Left lung (tissue), 10 donors: ENCODE data around the gene CA10. TPM values are rescaled to one million over a fixed set of nuclear protein-coding genes. Genes with fewer than 3 reads are reported as not detected.
A peak's percentile ranks its signal among the peaks of the same experiment; 100 is the strongest.

Experiments used
- ATAC-seq: fragments of 200-7000 bp; cut with Tn5 transposase; one replicate; pipeline ENCODE4 v1.9.1; 2020; ENCODE audit warnings: moderate library complexity
- DNase-seq, 4 donors: peaks; one replicate each; pipeline ENCODE4 v3.0.0-alpha.2; 2013 to 2020
- H3K27ac ChIP-seq, 2 donors: fragments of 200-600 bp; sonication (generic) in 1 of 2; one replicate each; pipeline versions ENCODE4 v1.5.0 to v1.8.0; 2020 to 2021
- H3K27me3 ChIP-seq, 2 donors: fragments of 200-600 bp; sonication (generic) in 1 of 2; one replicate each; pipeline versions ENCODE4 v1.5.0 to v1.8.0; 2020 to 2021
- H3K36me3 ChIP-seq, 2 donors: fragments of 200-600 bp; sonication (generic) in 1 of 2; one replicate each; pipeline versions ENCODE4 v1.5.0 to v1.8.0; 2020 to 2021
- H3K4me1 ChIP-seq, 2 donors: fragments of 200-600 bp; one replicate each; pipeline ENCODE4 v1.8.0; 2021
- H3K4me3 ChIP-seq, 2 donors: fragments of 200-600 bp; sonication (generic) in 1 of 2; one replicate each; pipeline versions ENCODE4 v1.5.0 to v1.8.0; 2020 to 2021; ENCODE audit warnings: mild to moderate bottlenecking in 1 of 2
- H3K9me3 ChIP-seq, 2 donors: fragments of 200-600 bp; sonication (generic) in 1 of 2; one replicate each; pipeline versions ENCODE4 v1.5.0 to v1.8.0; 2020 to 2021
- intact Hi-C, 2 donors: fragments of 100-400 bp; cut with DNase I; formaldehyde crosslinking; loops; one replicate each; pipeline versions ENCODE4 v1.11.2 to v1.14.2; 2022
- polyA plus RNA-seq, 6 donors: library from polyadenylated mRNA; unstranded; fragments of 120-200 nt; gene quantifications; one replicate each; pipeline ENCODE4 v1.2.1, GENCODE V29; 2013; ENCODE audit not compliant: insufficient read length in 6 of 6
- total RNA-seq, 2 donors: library from RNA; stranded (reverse); fragmentation: NEBNext Ultra II Directional; extraction: Animal tissue kit (Norgen Biotek cat#: 25700); gene quantifications; one replicate each; pipeline ENCODE4 v1.2.1, GENCODE V29; 2021
- TF ChIP-seq, protein P1 (sequence below), 2 donors: fragments of 200-600 bp; sonication (generic) in 1 of 2; IDR thresholded peaks; one replicate each; pipeline versions ENCODE4 v1.5.0 to v1.8.0; 2021; ENCODE audit warnings: antibody characterized with exemption in 2 of 2
- donor health status: DM: no; HTN: yes; CAD: no.
- donor health status: DM: no; HTN: no; CAD: no.

CA10 gene
- total and polyA plus RNA-seq, 8 donors: 0.06 to 0.31 TPM; not detected in 6

- no peak overlapping the region for H3K4me3 ChIP-seq
- ATAC-seq (no peak), DNase-seq (no peak)
- H3K27me3 ChIP-seq: no peaks in the 10 kb centered on the region
- H3K9me3 ChIP-seq: no peaks in the 10 kb centered on the region
- H3K36me3 ChIP-seq: no peaks in the 10 kb centered on the region
- intact Hi-C loops: no loop called here
- H3K4me1 ChIP-seq: no peaks in the 10 kb centered on the region
- H3K27ac ChIP-seq: no peak overlapping the region
- TF ChIP-seq, protein P1, sequence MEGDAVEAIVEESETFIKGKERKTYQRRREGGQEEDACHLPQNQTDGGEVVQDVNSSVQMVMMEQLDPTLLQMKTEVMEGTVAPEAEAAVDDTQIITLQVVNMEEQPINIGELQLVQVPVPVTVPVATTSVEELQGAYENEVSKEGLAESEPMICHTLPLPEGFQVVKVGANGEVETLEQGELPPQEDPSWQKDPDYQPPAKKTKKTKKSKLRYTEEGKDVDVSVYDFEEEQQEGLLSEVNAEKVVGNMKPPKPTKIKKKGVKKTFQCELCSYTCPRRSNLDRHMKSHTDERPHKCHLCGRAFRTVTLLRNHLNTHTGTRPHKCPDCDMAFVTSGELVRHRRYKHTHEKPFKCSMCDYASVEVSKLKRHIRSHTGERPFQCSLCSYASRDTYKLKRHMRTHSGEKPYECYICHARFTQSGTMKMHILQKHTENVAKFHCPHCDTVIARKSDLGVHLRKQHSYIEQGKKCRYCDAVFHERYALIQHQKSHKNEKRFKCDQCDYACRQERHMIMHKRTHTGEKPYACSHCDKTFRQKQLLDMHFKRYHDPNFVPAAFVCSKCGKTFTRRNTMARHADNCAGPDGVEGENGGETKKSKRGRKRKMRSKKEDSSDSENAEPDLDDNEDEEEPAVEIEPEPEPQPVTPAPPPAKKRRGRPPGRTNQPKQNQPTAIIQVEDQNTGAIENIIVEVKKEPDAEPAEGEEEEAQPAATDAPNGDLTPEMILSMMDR (IDR thresholded peaks at IDR 0.05): no peak
Observed at GRCh38 chr17:51674579-51675255, 483.8 kb downstream of the CA10 start.

GRCh38 chr17:51673070-51673469 is 485.4 kb downstream of the CA10 start:
- TF ChIP-seq, protein P1 (IDR thresholded peaks at IDR 0.05): no peak
- Histone ChIP-seq H3K4me1 (no peaks in the 10 kb centered on the region), H3K27ac (no peak overlapping the region), H3K27me3 (no peaks in the 10 kb centered on the region), H3K9me3 (peaks cover 0 to 6% of the 10 kb centered on the region in 2 donors), H3K4me3 (no peak overlapping the region), H3K36me3 (no peaks in the 10 kb centered on the region)
- DNase-seq (no peak), ATAC-seq (no peak)
- intact Hi-C loops: no loop called here

GRCh38 chr17:51672065-51672464 is 486.4 kb downstream of the CA10 start:
- no peak for DNase-seq
- Histone ChIP-seq H3K27me3 (no peaks in the 10 kb centered on the region), H3K4me3 (no peak overlapping the region), H3K27ac (no peak overlapping the region), H3K9me3 (peaks cover 0 to 6% of the 10 kb centered on the region in 2 donors), H3K4me1 (no peaks in the 10 kb centered on the region), H3K36me3 (no peaks in the 10 kb centered on the region)
- intact Hi-C loops: no loop called here
- TF ChIP-seq, protein P1 (IDR thresholded peaks at IDR 0.05): no peak
- no peak for ATAC-seq

DNA sequence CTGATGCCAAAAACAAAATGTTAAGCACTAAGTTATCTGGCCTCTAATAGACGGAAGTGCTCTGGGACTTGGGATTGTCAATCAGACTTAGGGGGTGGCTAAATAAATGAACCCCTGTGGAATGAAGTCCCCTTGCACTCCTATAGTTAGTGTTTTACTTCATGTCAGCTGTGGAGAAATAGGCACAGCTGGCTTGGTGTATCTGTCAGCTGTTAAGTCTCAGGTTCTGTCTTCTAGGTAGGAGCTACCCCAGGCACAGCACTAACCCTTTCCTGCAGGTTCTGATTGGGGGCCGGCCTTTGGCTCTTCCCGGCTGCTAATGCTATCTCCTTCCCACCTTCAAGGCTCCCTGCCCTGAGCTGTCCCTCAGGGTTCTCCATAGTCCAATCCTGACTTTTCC is 487.6 kb downstream of the CA10 start:
- intact Hi-C loops: no loop called here
- H3K9me3 ChIP-seq: peaks cover 0 to 6% of the 10 kb centered on the region in 2 donors

DNA sequence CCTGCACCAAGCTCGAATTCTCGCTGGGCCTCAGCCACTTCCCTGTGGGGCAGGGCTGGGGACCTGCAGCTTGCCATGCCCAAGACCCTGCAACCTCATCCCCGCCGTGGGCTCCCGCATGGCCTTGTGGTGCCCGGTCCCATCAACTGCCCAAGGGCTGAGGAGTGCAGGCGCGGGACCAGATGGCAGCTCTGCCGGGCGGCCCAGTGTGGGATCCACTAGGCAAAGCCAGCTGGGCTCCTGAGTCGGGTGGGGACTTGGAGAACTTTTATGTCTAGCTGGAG is 489.6 kb downstream of the CA10 start:
- Histone ChIP-seq H3K27me3 (no peaks in the 10 kb centered on the region), H3K27ac (no peak overlapping the region), H3K4me1 (no peaks in the 10 kb centered on the region), H3K36me3 (no peaks in the 10 kb centered on the region), H3K4me3 (no peak overlapping the region), H3K9me3 (peaks cover 0 to 6% of the 10 kb centered on the region in 2 donors)
- intact Hi-C loops: no loop called here
- peak in 1 of 4 donors; percentile 63 for DNase-seq
- no peak for ATAC-seq
- TF ChIP-seq, protein P1 (IDR thresholded peaks at IDR 0.05): no peak

More for the DNA sequence above, 487.6 kb downstream of the CA10 start:
- Histone ChIP-seq H3K4me3 (no peak overlapping the region), H3K36me3 (no peaks in the 10 kb centered on the region), H3K4me1 (no peaks in the 10 kb centered on the region), H3K27me3 (no peaks in the 10 kb centered on the region), H3K27ac (no peak overlapping the region)
- TF ChIP-seq, protein P1 (IDR thresholded peaks at IDR 0.05): no peak
- ATAC-seq (no peak), DNase-seq (no peak)
